Stimulated activated CD8-positive, alpha-beta memory T cell treated with anti-CD3 and anti-CD28 coated beads, Interleukin-7, amount 100 ng/mL, for 4 hours (primary cell): ENCODE measurements around the gene UBA5.
"Not testable (repeated sequence)": the region's sequence is repeated elsewhere in the genome, so short reads cannot be mapped to it uniquely, and the experiment has no call there.

Experiments
- DNase-seq, 2 donors: peaks; one replicate each; pipeline ENCODE4 v3.0.0-alpha.2; 2020; ENCODE audit warnings: low read depth in 2 of 2

UBA5 gene

GRCh38 chr3:132660052-132660810 lies at the start of gene UBA5:
TSS of gene UBA5 (plus strand) at chr3:132660329. CDS start at chr3:132660538, 209 bp downstream.
- peak; percentile 39 to 54 for DNase-seq

- DNase-seq = not testable (repeated sequence)
These were observed 44.8 kb upstream of the UBA5 start for GRCh38 chr3:132615301-132615700.

- DNase-seq = no peak
These were observed 44.2 kb upstream of the UBA5 start for GRCh38 chr3:132615881-132616280.

GRCh38 chr3:132616780-132617179 lies 43.3 kb upstream of the UBA5 start:
- no peak for DNase-seq

- DNase-seq = no peak
These were observed 38.0 kb upstream of the UBA5 start for GRCh38 chr3:132622148-132622547.

GRCh38 chr3:132622761-132623160 lies 37.4 kb upstream of the UBA5 start:
- DNase-seq = no peak

GRCh38 chr3:132623646-132624045 lies 36.5 kb upstream of the UBA5 start:
- DNase-seq = no peak

GRCh38 chr3:132624790-132625189 lies 35.3 kb upstream of the UBA5 start:
- no peak for DNase-seq

GRCh38 chr3:132625613-132626012 lies 34.5 kb upstream of the UBA5 start:
- no peak for DNase-seq

GRCh38 chr3:132626955-132627354 lies 33.2 kb upstream of the UBA5 start:
- DNase-seq = no peak

- DNase-seq = no peak
These were observed 32.0 kb upstream of the UBA5 start for GRCh38 chr3:132628157-132628556.

- no peak for DNase-seq
These were observed 30.2 kb upstream of the UBA5 start for GRCh38 chr3:132629928-132630327.

- DNase-seq = no peak
These were observed 29.5 kb upstream of the UBA5 start for GRCh38 chr3:132630612-132631011.

GRCh38 chr3:132635052-132635451 lies 25.1 kb upstream of the UBA5 start:
- no peak for DNase-seq

GRCh38 chr3:132637590-132637989 lies 22.5 kb upstream of the UBA5 start:
- no peak for DNase-seq

GRCh38 chr3:132638706-132639105 lies 21.4 kb upstream of the UBA5 start:
- DNase-seq = no peak

- not testable (repeated sequence) for DNase-seq
These were observed 18.7 kb upstream of the UBA5 start for GRCh38 chr3:132641427-132641826.

GRCh38 chr3:132641837-132642538 lies 18.1 kb upstream of the UBA5 start:
- DNase-seq = no peak

GRCh38 chr3:132642539-132642847 lies 17.6 kb upstream of the UBA5 start:
- DNase-seq = no peak

- no peak for DNase-seq
These were observed 16.8 kb upstream of the UBA5 start for GRCh38 chr3:132643366-132643765.

GRCh38 chr3:132645058-132645457 lies 15.1 kb upstream of the UBA5 start:
- no peak for DNase-seq

- no peak for DNase-seq
These were observed 10.0 kb upstream of the UBA5 start for GRCh38 chr3:132650153-132650552.

- no peak for DNase-seq
These were observed 7.4 kb upstream of the UBA5 start for GRCh38 chr3:132652640-132653270.
